PC-3 (cell line): ENCODE results near the gene FUT1. TPM values are rescaled to one million over a fixed set of nuclear protein-coding genes. Genes with fewer than 3 reads are reported as not detected.

ENCODE experiments used
- ATAC-seq: fragments of 200-7000 bp; cut with Tn5 transposase; 2 replicates; pipeline ENCODE4 v1.9.1; 2020; ENCODE audit warnings: mild to moderate bottlenecking, moderate library complexity
- BruUV-seq: library from RNA; stranded (reverse); fragments of 400-500 nt; replicated peaks from 2 replicates; lab custom pipeline; 2021; lab: Mats Ljungman, UMichigan
- CTCF ChIA-PET: fragments of 300-600 bp; sonication (Branson Sonifier 250); formaldehyde crosslinking; loops from one replicate; lab custom pipeline; 2022; ENCODE audit warnings: antibody characterized with exemption; lab: Charles Lee
- POLR2A ChIA-PET: fragments of 300-600 bp; sonication (Branson Sonifier 250); formaldehyde crosslinking; loops from one replicate; lab custom pipeline; 2022; ENCODE audit warnings: antibody characterized with exemption; ENCODE audit not compliant: unreplicated experiment; lab: Charles Lee
- DNase-seq: peaks from one replicate; pipeline ENCODE4 v3.0.0-alpha.2; 2015
- H2AFZ ChIP-seq: fragments of 300-600 bp; sonication (generic); 2 replicates; pipeline ENCODE4 v1.6.0; 2016; ENCODE audit warnings: antibody characterized with exemption, low read length
- H3F3A ChIP-seq: fragments of 300-600 bp; sonication (generic); one replicate; pipeline ENCODE4 v1.6.0; 2017; ENCODE audit warnings: antibody characterized with exemption, low read length, control low read depth, mild to moderate bottlenecking; ENCODE audit not compliant: unreplicated experiment
- H3K27ac ChIP-seq: fragments of 300-600 bp; sonication (generic); 2 replicates; pipeline ENCODE4 v1.5.1; 2016; ENCODE audit warnings: mild to moderate bottlenecking, low read length
- H3K27me3 ChIP-seq: fragments of 300-600 bp; sonication (generic); 2 replicates; pipeline ENCODE4 v1.6.1; 2016; ENCODE audit warnings: low read length, mixed read lengths
- H3K36me3 ChIP-seq: fragments of 300-600 bp; sonication (generic); 2 replicates; pipeline ENCODE4 v1.6.1; 2016; ENCODE audit warnings: low read depth, mixed run types, low read length, mixed read lengths
- H3K4me1 ChIP-seq: fragments of 300-600 bp; sonication (generic); 2 replicates; pipeline ENCODE4 v1.5.1; 2016; ENCODE audit warnings: low read length; ENCODE audit not compliant: insufficient read depth
- H3K4me2 ChIP-seq: fragments of 300-600 bp; sonication (generic); 2 replicates; pipeline ENCODE4 v1.6.0; 2016; ENCODE audit warnings: low read length
- H3K4me3 ChIP-seq: fragments of 300-600 bp; sonication (generic); 2 replicates; pipeline ENCODE4 v1.5.1; 2016; ENCODE audit warnings: mild to moderate bottlenecking, low read length, mixed read lengths
- H3K79me2 ChIP-seq: fragments of 300-600 bp; sonication (generic); 2 replicates; pipeline ENCODE4 v1.6.1; 2017; ENCODE audit warnings: low read length, mixed read lengths
- H3K9ac ChIP-seq: fragments of 300-600 bp; sonication (generic); 2 replicates; pipeline ENCODE4 v1.6.0; 2016; ENCODE audit warnings: mild to moderate bottlenecking, low read length
- H3K9me2 ChIP-seq: fragments of 300-600 bp; sonication (generic); replicated peaks from 2 replicates; pipeline ENCODE4 v1.6.1; 2016; ENCODE audit warnings: mixed run types, low read length, mixed read lengths
- H3K9me3 ChIP-seq: fragments of 300-600 bp; sonication (generic); 2 replicates; pipeline ENCODE4 v1.6.1; 2016; ENCODE audit warnings: low read length, mixed read lengths
- H4K20me1 ChIP-seq: fragments of 300-600 bp; sonication (generic); 2 replicates; pipeline ENCODE4 v1.6.1; 2016; ENCODE audit warnings: low read length, mixed read lengths
- CTCF ChIP-seq: fragments of 300-600 bp; sonication (generic); conservative IDR thresholded peaks from 2 replicates; pipeline ENCODE4 v1.5.1; 2017; ENCODE audit warnings: antibody characterized with exemption, low read depth, mild to moderate bottlenecking, low read length
- EZH2 ChIP-seq: fragments of 300-600 bp; sonication (generic); IDR thresholded peaks from one replicate; pipeline ENCODE4 v1.6.1; 2017; ENCODE audit warnings: antibody characterized with exemption, mild to moderate bottlenecking, low read length; ENCODE audit not compliant: unreplicated experiment
- EZH2phosphoT487 ChIP-seq: fragments of 300-600 bp; sonication (generic); IDR thresholded peaks from 2 replicates; pipeline ENCODE4 v1.6.1; 2018; ENCODE audit warnings: mild to moderate bottlenecking, antibody characterized with exemption, low read length, borderline replicate concordance
- intact Hi-C: fragments of 100-400 bp; cut with micrococcal nuclease; formaldehyde crosslinking; loops from 2 replicates; pipeline ENCODE4 v1.9.0; 2023
- total RNA-seq: library from RNA; depleted of rRNA; stranded (reverse); fragments of >200 nt; gene quantifications from 2 replicates; pipeline ENCODE4 v1.2.3, GENCODE V29; 2014

Gene FUT1
- total RNA-seq, 1 experiment from 2014 or later: 4.6 TPM

- H3K9me3 ChIP-seq: no peaks in the 10 kb centered on the region
- ATAC-seq (no peak), DNase-seq (no peak)
- no peaks in the 10 kb centered on the region for H4K20me1 ChIP-seq
- intact Hi-C loops: no loop called here
- no peak overlapping the region for H3K27ac ChIP-seq
- no TSS peak for BruUV-seq
- no peak for TF ChIP-seq EZH2
- no peak for TF ChIP-seq CTCF
- TF ChIP-seq EZH2phosphoT487: no peak
- no peak overlapping the region for H3K9ac ChIP-seq
- no peak overlapping the region for H2AFZ ChIP-seq
- CTCF ChIA-PET: no interaction called here
- H3K36me3 ChIP-seq: no peaks in the 10 kb centered on the region
- peaks cover 10% of the 10 kb centered on the region for H3K4me1 ChIP-seq
- no peaks in the 10 kb centered on the region for H3F3A ChIP-seq
- POLR2A ChIA-PET: no interaction called here
- H3K79me2 ChIP-seq: peaks cover 1% of the 10 kb centered on the region; the same call in 1 of the 2 replicates
- H3K4me2 ChIP-seq: no peak overlapping the region
- H3K27me3 ChIP-seq: no peaks in the 10 kb centered on the region
- H3K9me2 ChIP-seq: no peaks in the 10 kb centered on the region
- H3K4me3 ChIP-seq: no peak overlapping the region
Measured at GRCh38 chr19:48757089-48757675, 4.7 kb upstream of the FUT1 start.

- TF ChIP-seq EZH2: no peak
- TF ChIP-seq CTCF: no peak
- no peak for TF ChIP-seq EZH2phosphoT487
- peaks cover 10% of the 10 kb centered on the region for H3K4me1 ChIP-seq
- H2AFZ ChIP-seq: no peak overlapping the region
- BruUV-seq: no TSS peak
- no peak overlapping the region for H3K4me2 ChIP-seq
- peaks cover 6% of the 10 kb centered on the region; the same call in 1 of the 2 replicates for H3K79me2 ChIP-seq
- no peak for DNase-seq
- H3K4me3 ChIP-seq: no peak overlapping the region
- H3K27ac ChIP-seq: no peak overlapping the region
- no peaks in the 10 kb centered on the region for H4K20me1 ChIP-seq
- H3K27me3 ChIP-seq: no peaks in the 10 kb centered on the region
- no peaks in the 10 kb centered on the region for H3K9me3 ChIP-seq
- H3K9ac ChIP-seq: no peak overlapping the region
- intact Hi-C loops: no loop called here
- H3F3A ChIP-seq: no peaks in the 10 kb centered on the region
- ChIA-PET POLR2A (no interaction called here), CTCF (no interaction called here)
- no peak for ATAC-seq
- no peaks in the 10 kb centered on the region for H3K36me3 ChIP-seq
- H3K9me2 ChIP-seq: no peaks in the 10 kb centered on the region
Measured at GRCh38 chr19:48756686-48757085, 4.2 kb upstream of the FUT1 start.

GRCh38 chr19:48756212-48756611, 3.8 kb upstream of the FUT1 start:
- no peaks in the 10 kb centered on the region for H3K9me3 ChIP-seq
- H2AFZ ChIP-seq: no peak overlapping the region

More at GRCh38 chr19:48756212-48756611, 3.8 kb upstream of the FUT1 start:
- H3K36me3 ChIP-seq: no peaks in the 10 kb centered on the region
- CTCF ChIA-PET: no interaction called here
- H3F3A ChIP-seq: no peaks in the 10 kb centered on the region
- no peaks in the 10 kb centered on the region for H3K9me2 ChIP-seq
- no peak for ATAC-seq
- intact Hi-C loops: no loop called here
- POLR2A ChIA-PET: no interaction called here
- H4K20me1 ChIP-seq: no peaks in the 10 kb centered on the region
- peaks cover 11% of the 10 kb centered on the region for H3K79me2 ChIP-seq
- no TSS peak for BruUV-seq
- no peaks in the 10 kb centered on the region for H3K27me3 ChIP-seq
- no peak overlapping the region for H3K4me3 ChIP-seq
- TF ChIP-seq EZH2: no peak
- no peak for TF ChIP-seq EZH2phosphoT487
- TF ChIP-seq CTCF: no peak
- peaks cover 10% of the 10 kb centered on the region for H3K4me1 ChIP-seq
- no peak overlapping the region for H3K9ac ChIP-seq
- H3K27ac ChIP-seq: no peak overlapping the region
- H3K4me2 ChIP-seq: no peak overlapping the region
- DNase-seq: no peak
